ENCODE results near the gene RTP5.
"Not testable (repeated sequence)": the region's sequence is repeated elsewhere in the genome, so short reads cannot be mapped to it uniquely, and the experiment has no call there.

The RTP5 gene

DNA sequence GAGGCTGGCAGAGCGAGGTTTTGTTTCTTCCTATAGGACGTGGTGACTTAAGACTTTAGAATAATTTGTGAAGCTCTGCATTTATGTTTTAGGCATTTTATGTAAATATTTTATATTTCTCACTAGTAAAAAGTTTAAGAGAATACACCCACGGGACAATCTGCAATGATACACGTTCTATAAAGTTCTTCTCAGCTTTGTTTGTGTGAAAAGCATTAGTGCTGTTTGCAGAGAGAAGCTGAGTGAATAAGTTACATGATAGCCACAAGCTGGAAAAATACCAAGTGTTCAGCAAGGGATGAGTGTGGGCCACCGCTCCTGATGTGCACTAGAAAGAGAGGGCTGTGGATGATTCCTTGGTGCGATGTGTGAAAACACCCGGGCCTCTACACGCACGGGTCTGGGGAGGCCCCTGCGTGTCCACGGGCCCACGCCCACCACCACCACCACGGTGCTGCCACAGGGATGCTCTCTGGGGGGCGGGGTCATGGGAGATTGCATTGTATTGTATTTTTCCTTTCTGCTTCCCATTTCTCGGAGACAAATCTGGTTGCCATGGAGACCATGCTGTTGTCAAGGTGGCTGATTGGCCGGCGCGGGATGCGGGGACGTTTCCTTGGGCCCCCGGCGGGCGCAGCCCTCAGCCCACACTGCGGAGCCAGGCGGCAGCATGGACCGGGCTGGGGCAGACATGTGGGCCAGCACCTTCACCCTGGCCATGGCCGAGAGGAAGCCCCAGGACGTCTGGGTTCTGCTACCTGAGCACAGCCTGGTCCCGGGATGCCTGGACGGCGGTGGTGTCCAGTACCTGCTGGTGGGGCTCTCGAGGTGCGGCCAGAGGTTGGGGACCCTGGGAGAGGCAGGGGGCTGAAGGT lies at the start of gene RTP5:
Gene RTP5, plus strand, starts transcription at position 643 of the 875 bp plus-strand sequence. Its CDS starts 28 bp downstream, at position 671.
- Mint-ChIP-seq H3K36me3 (ENCODE audit: low read depth) (no peaks in the 10 kb centered on the region), H3K27ac (no peak within 1 kb of the TSS), H3K4me1 (ENCODE audit: low read depth) (peaks cover under 1% of the 10 kb centered on the region), H3K27me3 (peaks cover 38% of the 10 kb centered on the region), H3K4me3 (no peak within 1 kb of the TSS), H3K9me3 (peaks cover 10% of the 10 kb centered on the region)
- intact Hi-C loops (cut with micrococcal nuclease): no loop called here

GRCh38 chr2:241819947-241820624 lies 49.4 kb upstream of the RTP5 start:
- H3K27ac Mint-ChIP-seq; intact Hi-C loops (cut with micrococcal nuclease); H3K36me3 Mint-ChIP-seq (ENCODE audit: low read depth); H3K4me3 Mint-ChIP-seq; H3K27me3 Mint-ChIP-seq; H3K9me3 Mint-ChIP-seq: not testable (repeated sequence)
- peaks cover 12% of the 10 kb centered on the region for H3K4me1 Mint-ChIP-seq (ENCODE audit: low read depth)

DNA sequence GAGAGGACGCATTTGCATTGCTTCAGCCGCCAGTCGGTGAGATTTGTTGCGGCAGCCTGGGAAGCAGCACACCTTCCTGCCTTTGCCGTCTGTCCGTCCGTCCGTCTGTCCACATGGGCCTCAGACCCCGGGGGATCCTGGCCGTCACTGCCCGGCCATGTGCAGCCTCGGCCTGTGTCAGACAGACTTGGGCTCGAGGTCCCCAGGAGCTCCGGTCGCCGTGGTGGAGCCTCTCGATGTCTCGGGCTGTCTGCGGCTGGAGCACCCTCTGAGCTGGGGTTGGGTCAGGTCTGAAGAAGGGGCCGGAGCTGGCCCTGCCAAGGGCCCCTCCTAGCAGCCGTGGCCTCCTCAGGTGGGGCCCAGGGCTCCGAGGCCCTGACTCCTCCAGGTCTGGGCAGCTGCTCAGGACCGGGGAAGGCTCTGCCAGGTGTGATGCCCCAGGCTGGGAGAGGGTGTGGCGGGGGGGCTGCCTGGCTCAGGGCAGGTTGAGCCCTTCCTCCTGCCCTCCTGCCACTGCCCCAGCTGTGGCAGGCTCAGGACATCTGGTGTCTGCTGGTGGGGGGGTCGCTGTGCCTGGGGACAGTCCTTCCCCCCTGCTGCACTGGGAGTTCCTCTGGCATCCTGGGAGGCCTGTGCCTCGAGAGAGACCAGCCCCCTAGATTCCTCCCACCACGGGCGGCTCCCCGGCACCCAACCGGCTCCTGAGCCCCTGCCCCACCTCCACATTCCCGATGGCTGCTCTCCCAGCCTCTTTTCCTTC lies 48.7 kb upstream of the RTP5 start:
- H3K9me3 Mint-ChIP-seq: peaks cover 9% of the 10 kb centered on the region
- peaks cover 12% of the 10 kb centered on the region for H3K4me1 Mint-ChIP-seq (ENCODE audit: low read depth)
- intact Hi-C loops (cut with micrococcal nuclease): no loop called here
- H3K27ac Mint-ChIP-seq: no peak overlapping the region
- no peak overlapping the region for H3K4me3 Mint-ChIP-seq
- H3K36me3 Mint-ChIP-seq (ENCODE audit: low read depth): no peaks in the 10 kb centered on the region
- peaks cover 10% of the 10 kb centered on the region for H3K27me3 Mint-ChIP-seq

GRCh38 chr2:241821460-241822263 lies 47.9 kb upstream of the RTP5 start:
- H3K36me3 Mint-ChIP-seq (ENCODE audit: low read depth): no peaks in the 10 kb centered on the region
- H3K4me1 Mint-ChIP-seq (ENCODE audit: low read depth): peaks cover 12% of the 10 kb centered on the region
- peaks cover 10% of the 10 kb centered on the region for H3K9me3 Mint-ChIP-seq
- no peak overlapping the region for H3K27ac Mint-ChIP-seq
- H3K27me3 Mint-ChIP-seq: peaks cover 13% of the 10 kb centered on the region
- intact Hi-C loops (cut with micrococcal nuclease): no loop called here
- no peak overlapping the region for H3K4me3 Mint-ChIP-seq

- H3K9me3 Mint-ChIP-seq: peaks cover 16% of the 10 kb centered on the region
- H3K27me3 Mint-ChIP-seq: peaks cover 14% of the 10 kb centered on the region
- intact Hi-C loops (cut with micrococcal nuclease): no loop called here
- no peak overlapping the region for H3K4me3 Mint-ChIP-seq
- H3K36me3 Mint-ChIP-seq (ENCODE audit: low read depth): no peaks in the 10 kb centered on the region
- H3K27ac Mint-ChIP-seq: no peak overlapping the region
- peaks cover 10% of the 10 kb centered on the region for H3K4me1 Mint-ChIP-seq (ENCODE audit: low read depth)
These were observed 47.3 kb upstream of the RTP5 start for GRCh38 chr2:241822264-241822623.

- H3K27ac Mint-ChIP-seq; H3K4me1 Mint-ChIP-seq (ENCODE audit: low read depth); intact Hi-C loops (cut with micrococcal nuclease); H3K36me3 Mint-ChIP-seq (ENCODE audit: low read depth); H3K4me3 Mint-ChIP-seq: not testable (repeated sequence)
- Mint-ChIP-seq H3K27me3 (peaks cover 14% of the 10 kb centered on the region), H3K9me3 (peaks cover 19% of the 10 kb centered on the region)
These were observed 45.7 kb upstream of the RTP5 start for GRCh38 chr2:241823531-241824437.

DNA sequence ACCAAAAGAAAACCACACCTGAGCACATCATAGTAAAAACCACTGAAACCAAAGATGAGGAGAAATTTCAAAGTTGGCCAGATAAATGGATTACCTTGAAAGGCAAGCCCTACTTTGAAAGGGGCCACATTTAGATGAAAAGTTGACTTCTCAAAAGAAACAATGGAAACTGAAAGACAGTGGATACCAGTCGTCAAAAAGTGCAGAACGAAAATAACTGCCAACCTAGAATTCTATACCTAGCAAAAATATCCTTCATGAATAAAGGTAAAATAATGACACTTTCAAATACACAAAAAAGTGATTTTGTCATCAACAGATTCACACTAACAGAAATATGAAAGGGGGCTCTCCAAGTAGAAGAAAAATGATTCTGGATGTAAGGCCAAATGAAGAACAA lies 42.1 kb upstream of the RTP5 start:
- H3K27ac Mint-ChIP-seq: no peak overlapping the region
- intact Hi-C loops (cut with micrococcal nuclease): no loop called here
- peaks cover 20% of the 10 kb centered on the region for H3K27me3 Mint-ChIP-seq

GRCh38 chr2:241833101-241833663 lies 36.3 kb upstream of the RTP5 start:
- Mint-ChIP-seq H3K4me1 (ENCODE audit: low read depth) (no peaks in the 10 kb centered on the region), H3K36me3 (ENCODE audit: low read depth) (no peaks in the 10 kb centered on the region), H3K27ac (no peak overlapping the region), H3K9me3 (peaks cover 8% of the 10 kb centered on the region), H3K27me3 (peaks cover 42% of the 10 kb centered on the region), H3K4me3 (no peak overlapping the region)
- intact Hi-C loops (cut with micrococcal nuclease): no loop called here

More for the DNA sequence above, 42.1 kb upstream of the RTP5 start:
- no peaks in the 10 kb centered on the region for H3K4me1 Mint-ChIP-seq (ENCODE audit: low read depth)
- H3K9me3 Mint-ChIP-seq: peaks cover 19% of the 10 kb centered on the region
- no peaks in the 10 kb centered on the region for H3K36me3 Mint-ChIP-seq (ENCODE audit: low read depth)
- no peak overlapping the region for H3K4me3 Mint-ChIP-seq

GRCh38 chr2:241833756-241834526 lies 35.6 kb upstream of the RTP5 start:
- peaks cover 46% of the 10 kb centered on the region for H3K27me3 Mint-ChIP-seq
- H3K4me1 Mint-ChIP-seq (ENCODE audit: low read depth); H3K9me3 Mint-ChIP-seq; H3K27ac Mint-ChIP-seq; H3K4me3 Mint-ChIP-seq; intact Hi-C loops (cut with micrococcal nuclease); H3K36me3 Mint-ChIP-seq (ENCODE audit: low read depth): not testable (repeated sequence)

DNA sequence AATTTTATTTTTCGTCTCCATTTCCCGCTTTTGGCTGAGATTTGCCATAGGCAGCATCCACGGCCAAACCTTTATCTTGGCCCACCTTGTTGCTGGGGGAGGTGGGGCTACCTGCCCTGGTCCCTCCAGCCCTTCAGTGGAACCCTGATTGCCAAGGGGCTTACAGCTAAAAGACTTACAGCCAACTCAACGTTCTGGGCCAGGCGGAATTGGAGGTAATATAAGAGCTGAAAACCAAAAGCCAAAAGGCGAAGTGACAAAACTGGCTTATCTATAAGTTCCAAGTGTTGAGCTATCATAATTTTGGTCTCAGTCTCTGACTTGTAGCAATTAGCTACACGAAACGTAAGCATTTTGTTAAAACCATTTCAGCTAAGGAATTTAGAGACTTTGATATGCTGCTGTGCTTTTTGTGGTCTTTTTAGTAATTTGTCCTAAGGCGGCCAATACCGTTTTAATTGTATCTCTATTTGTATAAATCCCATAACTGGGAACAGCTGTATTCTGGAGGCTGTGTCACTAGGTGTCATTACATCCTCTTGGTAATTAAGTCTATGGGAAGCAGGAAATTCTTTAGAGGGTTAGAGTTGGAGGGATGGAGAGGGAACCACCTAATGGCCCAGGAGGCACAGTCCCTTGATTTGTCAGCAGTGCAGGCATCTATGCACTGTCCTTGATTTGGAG lies 34.9 kb upstream of the RTP5 start:
- Mint-ChIP-seq H3K4me3 (no peak overlapping the region), H3K9me3 (peaks cover 8% of the 10 kb centered on the region), H3K27ac (no peak overlapping the region), H3K4me1 (ENCODE audit: low read depth) (no peaks in the 10 kb centered on the region), H3K27me3 (peaks cover 48% of the 10 kb centered on the region), H3K36me3 (ENCODE audit: low read depth) (no peaks in the 10 kb centered on the region)
- intact Hi-C loops (cut with micrococcal nuclease): no loop called here

GRCh38 chr2:241835611-241836010 lies 33.9 kb upstream of the RTP5 start:
- intact Hi-C loops (cut with micrococcal nuclease): no loop called here
- no peaks in the 10 kb centered on the region for H3K36me3 Mint-ChIP-seq (ENCODE audit: low read depth)
- no peak overlapping the region for H3K4me3 Mint-ChIP-seq
- H3K4me1 Mint-ChIP-seq (ENCODE audit: low read depth): no peaks in the 10 kb centered on the region
- no peak overlapping the region for H3K27ac Mint-ChIP-seq
- peaks cover 48% of the 10 kb centered on the region for H3K27me3 Mint-ChIP-seq
- H3K9me3 Mint-ChIP-seq: peaks cover 8% of the 10 kb centered on the region

Measured in dendritic cell treated with granulocyte-macrophage colony-stimulating factor and Interleukin-4, amounts not matched to agents 40 ng/mL and 50 ng/mL, for 4 days (primary cell).